GM18873 (cell line): Measurements from ENCODE around the gene CSF3R.
"Not testable (repeated sequence)": the region's sequence is repeated elsewhere in the genome, so short reads cannot be mapped to it uniquely, and the experiment has no call there.

Experiments used
- ATAC-seq: cut with Tn5 transposase; IDR thresholded peaks from one replicate; pipeline ENCODE4 v1.9.1; 2021; ENCODE audit warnings: mild to moderate bottlenecking, moderate library complexity, moderate number of reproducible peaks; ENCODE audit not compliant: unreplicated experiment, low FRiP score

Gene CSF3R

GRCh38 chr1:36486093-36486438 is 3.4 kb upstream of the CSF3R start:
- ATAC-seq = no peak

- no peak for ATAC-seq
Observed at GRCh38 chr1:36484099-36484498, 1.4 kb upstream of the CSF3R start.

- no peak for ATAC-seq
Observed at GRCh38 chr1:36481771-36482723, 666 bp downstream of the CSF3R start.

- ATAC-seq = no peak
Observed at GRCh38 chr1:36481091-36481490, 1.6 kb downstream of the CSF3R start.

- ATAC-seq = no peak
Observed at GRCh38 chr1:36480161-36480560, 2.6 kb downstream of the CSF3R start.

- no peak for ATAC-seq
Observed at GRCh38 chr1:36479505-36480051, 3.1 kb downstream of the CSF3R start.

GRCh38 chr1:36477615-36478014 is 5.1 kb downstream of the CSF3R start:
- not testable (repeated sequence) for ATAC-seq

- no peak for ATAC-seq
Observed at GRCh38 chr1:36476945-36477344, 5.8 kb downstream of the CSF3R start.

- no peak for ATAC-seq
Observed at GRCh38 chr1:36475910-36476604, 6.7 kb downstream of the CSF3R start.

- ATAC-seq = no peak
Observed at GRCh38 chr1:36475341-36475740, 7.4 kb downstream of the CSF3R start.

- no peak for ATAC-seq
Observed at GRCh38 chr1:36472656-36473055, 10.1 kb downstream of the CSF3R start.

GRCh38 chr1:36471830-36472641 is 10.7 kb downstream of the CSF3R start:
- ATAC-seq = no peak

GRCh38 chr1:36469163-36469562 is 13.6 kb downstream of the CSF3R start:
- no peak for ATAC-seq

- no peak for ATAC-seq
Observed at GRCh38 chr1:36467700-36468455, 14.8 kb downstream of the CSF3R start.

GRCh38 chr1:36467027-36467410 is 15.7 kb downstream of the CSF3R start:
- no peak for ATAC-seq

GRCh38 chr1:36466370-36467026 is 16.2 kb downstream of the CSF3R start:
- ATAC-seq = no peak

- no peak for ATAC-seq
Observed at GRCh38 chr1:36465731-36466369, 16.9 kb downstream of the CSF3R start.

GRCh38 chr1:36464605-36465393 is 17.9 kb downstream of the CSF3R start:
- no peak for ATAC-seq
